SK-N-SH treated with all-trans-retinoic acid at 6 μM for 48 hours (cell line): ENCODE data around the gene SLTM.

Experiments
- ATAC-seq: fragments of 200-7000 bp; cut with Tn5 transposase; 3 replicates; pipeline ENCODE4 v1.9.1; 2020; ENCODE audit warnings: mild to moderate bottlenecking, moderate library complexity
- ARNTL ChIP-seq: fragments of 450-650 bp; formaldehyde crosslinking; IDR thresholded peaks from 2 replicates; pipeline ENCODE4 v1.5.0; 2020; ENCODE audit warnings: low read depth, mild to moderate bottlenecking, moderate library complexity, borderline replicate concordance
- CSDC2 ChIP-seq: fragments of 250-450 bp; sonication (Bioruptor Pico); IDR thresholded peaks from 2 replicates; pipeline ENCODE4 v1.5.0; 2020; ENCODE audit warnings: mild to moderate bottlenecking, moderate library complexity
- ESRRG ChIP-seq: fragments of 250-450 bp; sonication (Bioruptor Pico); IDR thresholded peaks from 2 replicates; pipeline ENCODE4 v1.6.1; 2021; ENCODE audit warnings: mild to moderate bottlenecking
- GLIS3 ChIP-seq: fragments of 250-450 bp; sonication (Bioruptor Pico); IDR thresholded peaks from 2 replicates; pipeline ENCODE4 v1.5.0; 2020; ENCODE audit warnings: mild to moderate bottlenecking, moderate library complexity
- ISL1 ChIP-seq: fragments of 250-450 bp; sonication (Bioruptor Pico); IDR thresholded peaks from 2 replicates; pipeline ENCODE4 v2.1.2; 2022; ENCODE audit warnings: mild to moderate bottlenecking, moderate library complexity
- OSR1 ChIP-seq: fragments of 250-450 bp; sonication (Bioruptor Pico); IDR thresholded peaks from 2 replicates; pipeline ENCODE4 v1.8.0; 2022; ENCODE audit warnings: moderate library complexity, mild to moderate bottlenecking, inconsistent platforms
- PPARA ChIP-seq: fragments of 250-450 bp; sonication (Bioruptor Pico); IDR thresholded peaks from 2 replicates; pipeline ENCODE4 v1.5.0; 2020; ENCODE audit warnings: mild to moderate bottlenecking, borderline replicate concordance
- RARB ChIP-seq: fragments of 250-450 bp; sonication (Bioruptor Pico); IDR thresholded peaks from 2 replicates; pipeline ENCODE4 v1.8.0; 2021; ENCODE audit warnings: mild to moderate bottlenecking, moderate library complexity
- SNAI2 ChIP-seq: fragments of 250-450 bp; sonication (Bioruptor Pico); IDR thresholded peaks from 2 replicates; pipeline ENCODE4 v1.5.0; 2020; ENCODE audit warnings: mild to moderate bottlenecking, moderate library complexity
- TCF4 ChIP-seq: fragments of 250-450 bp; sonication (Bioruptor Pico); IDR thresholded peaks from 2 replicates; pipeline ENCODE4 v1.8.0; 2021; ENCODE audit warnings: mild to moderate bottlenecking, moderate library complexity, borderline replicate concordance
- TOX ChIP-seq: fragments of 250-450 bp; sonication (Bioruptor Pico); IDR thresholded peaks from 2 replicates; pipeline ENCODE4 v1.8.0; 2021; ENCODE audit warnings: mild to moderate bottlenecking, moderate library complexity, borderline replicate concordance
- ZC3H10 ChIP-seq: fragments of 250-450 bp; sonication (Bioruptor Pico); IDR thresholded peaks from 2 replicates; pipeline ENCODE4 v1.5.1; 2021; ENCODE audit warnings: mild to moderate bottlenecking, moderate library complexity
- ZFP3 ChIP-seq: fragments of 250-450 bp; sonication (Bioruptor Pico); IDR thresholded peaks from 2 replicates; pipeline ENCODE4 v1.5.0; 2020; ENCODE audit warnings: mild to moderate bottlenecking, moderate library complexity
- ZFP30 ChIP-seq: fragments of 450-650 bp; formaldehyde crosslinking; IDR thresholded peaks from 2 replicates; pipeline ENCODE4 v1.5.0; 2022; ENCODE audit warnings: mild to moderate bottlenecking, moderate library complexity
- ZNF565 ChIP-seq: fragments of 450-650 bp; formaldehyde crosslinking; conservative IDR thresholded peaks from 2 replicates; pipeline ENCODE4 v1.5.0; 2020; ENCODE audit warnings: low read depth, mild to moderate bottlenecking, moderate library complexity
- ZNF70 ChIP-seq: fragments of 450-650 bp; formaldehyde crosslinking; IDR thresholded peaks from 2 replicates; pipeline ENCODE4 v1.5.0; 2020; ENCODE audit warnings: mild to moderate bottlenecking, moderate library complexity
- ZNF8 ChIP-seq: fragments of 450-650 bp; formaldehyde crosslinking; IDR thresholded peaks from 2 replicates; pipeline ENCODE4 v1.5.0; 2020; ENCODE audit warnings: mild to moderate bottlenecking, moderate library complexity
- TF ChIP-seq, protein P1 (sequence below): fragments of 250-450 bp; sonication (Bioruptor Pico); IDR thresholded peaks from 2 replicates; pipeline ENCODE4 v1.5.1; 2020; ENCODE audit warnings: low read depth, mild to moderate bottlenecking, moderate library complexity
- TF ChIP-seq, protein P2 (sequence below): fragments of 250-450 bp; sonication (Bioruptor Pico); IDR thresholded peaks from 2 replicates; pipeline ENCODE4 v1.8.0; 2021; ENCODE audit warnings: low read depth, mild to moderate bottlenecking, moderate library complexity, borderline replicate concordance
- TF ChIP-seq, protein P3 (sequence below): fragments of 250-450 bp; sonication (Bioruptor Pico); IDR thresholded peaks from 2 replicates; pipeline ENCODE4 v1.8.0; 2020; ENCODE audit warnings: mild to moderate bottlenecking, moderate library complexity, borderline replicate concordance
- TF ChIP-seq, protein P4 (sequence below): fragments of 250-450 bp; sonication (Bioruptor Pico); IDR thresholded peaks from 2 replicates; pipeline ENCODE4 v1.5.0; 2020; ENCODE audit warnings: mild to moderate bottlenecking, moderate library complexity
- TF ChIP-seq, protein P5 (sequence below): fragments of 250-450 bp; sonication (Bioruptor Pico); IDR thresholded peaks from 2 replicates; pipeline ENCODE4 v1.5.1; 2021; ENCODE audit warnings: mild to moderate bottlenecking, moderate library complexity

Gene SLTM

DNA sequence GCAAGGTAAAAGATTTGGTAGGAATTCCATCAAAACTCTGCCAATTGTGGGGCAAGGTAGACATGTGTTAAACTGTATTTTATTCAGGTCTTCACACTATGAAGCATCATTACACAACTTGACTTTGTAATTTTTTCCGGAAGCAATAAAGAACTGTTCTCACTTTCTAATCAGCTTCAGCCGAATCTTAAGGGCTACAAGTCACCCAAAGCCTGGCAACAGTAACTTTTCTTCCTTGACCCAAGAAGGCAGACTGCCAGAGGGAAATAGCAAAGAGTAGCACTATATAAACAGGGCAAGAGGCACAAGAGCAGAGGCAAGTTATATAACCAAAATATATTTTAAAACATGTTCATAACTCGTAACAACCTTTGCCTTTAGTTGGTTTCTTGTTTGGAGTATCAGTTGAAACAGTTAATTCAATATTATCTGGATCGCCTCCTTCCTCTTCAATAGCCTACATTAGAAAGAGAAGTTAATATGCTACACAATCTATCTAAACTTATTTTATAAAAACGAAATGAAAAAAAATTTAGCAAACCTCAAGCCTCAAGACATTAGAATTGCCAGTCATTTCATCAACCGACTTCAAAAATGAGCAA, 1.4 kb downstream of the SLTM start (continued):
- TF ChIP-seq, protein P1, sequence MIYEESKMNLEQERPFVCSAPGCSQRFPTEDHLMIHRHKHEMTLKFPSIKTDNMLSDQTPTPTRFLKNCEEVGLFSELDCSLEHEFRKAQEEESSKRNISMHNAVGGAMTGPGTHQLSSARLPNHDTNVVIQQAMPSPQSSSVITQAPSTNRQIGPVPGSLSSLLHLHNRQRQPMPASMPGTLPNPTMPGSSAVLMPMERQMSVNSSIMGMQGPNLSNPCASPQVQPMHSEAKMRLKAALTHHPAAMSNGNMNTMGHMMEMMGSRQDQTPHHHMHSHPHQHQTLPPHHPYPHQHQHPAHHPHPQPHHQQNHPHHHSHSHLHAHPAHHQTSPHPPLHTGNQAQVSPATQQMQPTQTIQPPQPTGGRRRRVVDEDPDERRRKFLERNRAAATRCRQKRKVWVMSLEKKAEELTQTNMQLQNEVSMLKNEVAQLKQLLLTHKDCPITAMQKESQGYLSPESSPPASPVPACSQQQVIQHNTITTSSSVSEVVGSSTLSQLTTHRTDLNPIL, result no peak
- TF ChIP-seq PPARA (CRISPR knock-in tag), result no peak
- no peak for TF ChIP-seq ESRRG (CRISPR knock-in tag)
- no peak for TF ChIP-seq SNAI2 (CRISPR knock-in tag)
- no peak for TF ChIP-seq OSR1 (CRISPR knock-in tag)
- no peak for TF ChIP-seq ZNF565 (CRISPR knock-in tag)

DNA sequence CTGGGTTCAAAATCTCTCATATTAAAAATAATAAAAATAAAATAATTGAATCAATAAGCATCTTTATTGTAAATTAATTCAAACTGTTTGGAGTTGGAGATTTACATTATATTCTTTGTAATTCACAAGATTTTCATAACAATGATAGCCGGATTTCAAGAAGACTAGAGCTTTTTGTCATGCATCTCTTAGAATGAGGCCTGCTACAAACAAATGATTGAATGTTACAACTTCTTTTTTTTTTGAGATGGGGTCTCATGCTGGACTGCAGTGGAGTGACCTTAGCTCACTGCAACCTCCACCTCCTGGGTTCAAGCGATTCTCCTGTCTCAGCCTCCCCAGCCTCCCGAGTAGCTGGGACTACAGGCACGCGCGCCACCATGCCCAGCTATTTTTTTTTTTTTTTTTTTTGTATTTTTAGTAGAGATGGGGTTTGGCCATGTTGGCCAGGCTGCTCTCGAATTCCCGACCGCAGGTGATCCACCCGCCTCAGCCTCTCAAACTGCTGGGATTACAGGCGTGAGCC, 3.5 kb downstream of the SLTM start:
- TF ChIP-seq CSDC2 (CRISPR knock-in tag), result no peak
- no peak for TF ChIP-seq TOX (CRISPR knock-in tag)
- no peak for TF ChIP-seq ESRRG (CRISPR knock-in tag)
- TF ChIP-seq PPARA (CRISPR knock-in tag), result no peak
- no peak for TF ChIP-seq ZC3H10 (CRISPR knock-in tag)
- TF ChIP-seq ZNF8, result no peak
- no peak for TF ChIP-seq OSR1 (CRISPR knock-in tag)
- TF ChIP-seq, protein P2, sequence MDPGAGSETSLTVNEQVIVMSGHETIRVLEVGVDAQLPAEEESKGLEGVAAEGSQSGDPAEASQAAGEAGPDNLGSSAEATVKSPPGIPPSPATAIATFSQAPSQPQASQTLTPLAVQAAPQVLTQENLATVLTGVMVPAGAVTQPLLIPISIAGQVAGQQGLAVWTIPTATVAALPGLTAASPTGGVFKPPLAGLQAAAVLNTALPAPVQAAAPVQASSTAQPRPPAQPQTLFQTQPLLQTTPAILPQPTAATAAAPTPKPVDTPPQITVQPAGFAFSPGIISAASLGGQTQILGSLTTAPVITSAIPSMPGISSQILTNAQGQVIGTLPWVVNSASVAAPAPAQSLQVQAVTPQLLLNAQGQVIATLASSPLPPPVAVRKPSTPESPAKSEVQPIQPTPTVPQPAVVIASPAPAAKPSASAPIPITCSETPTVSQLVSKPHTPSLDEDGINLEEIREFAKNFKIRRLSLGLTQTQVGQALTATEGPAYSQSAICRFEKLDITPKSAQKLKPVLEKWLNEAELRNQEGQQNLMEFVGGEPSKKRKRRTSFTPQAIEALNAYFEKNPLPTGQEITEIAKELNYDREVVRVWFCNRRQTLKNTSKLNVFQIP (CRISPR knock-in tag), result no peak
- TF ChIP-seq TCF4 (CRISPR knock-in tag), result no peak
- no peak for TF ChIP-seq ISL1 (CRISPR knock-in tag)
- TF ChIP-seq, protein P3, sequence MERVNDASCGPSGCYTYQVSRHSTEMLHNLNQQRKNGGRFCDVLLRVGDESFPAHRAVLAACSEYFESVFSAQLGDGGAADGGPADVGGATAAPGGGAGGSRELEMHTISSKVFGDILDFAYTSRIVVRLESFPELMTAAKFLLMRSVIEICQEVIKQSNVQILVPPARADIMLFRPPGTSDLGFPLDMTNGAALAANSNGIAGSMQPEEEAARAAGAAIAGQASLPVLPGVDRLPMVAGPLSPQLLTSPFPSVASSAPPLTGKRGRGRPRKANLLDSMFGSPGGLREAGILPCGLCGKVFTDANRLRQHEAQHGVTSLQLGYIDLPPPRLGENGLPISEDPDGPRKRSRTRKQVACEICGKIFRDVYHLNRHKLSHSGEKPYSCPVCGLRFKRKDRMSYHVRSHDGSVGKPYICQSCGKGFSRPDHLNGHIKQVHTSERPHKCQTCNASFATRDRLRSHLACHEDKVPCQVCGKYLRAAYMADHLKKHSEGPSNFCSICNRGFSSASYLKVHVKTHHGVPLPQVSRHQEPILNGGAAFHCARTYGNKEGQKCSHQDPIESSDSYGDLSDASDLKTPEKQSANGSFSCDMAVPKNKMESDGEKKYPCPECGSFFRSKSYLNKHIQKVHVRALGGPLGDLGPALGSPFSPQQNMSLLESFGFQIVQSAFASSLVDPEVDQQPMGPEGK, result no peak
- no peak for TF ChIP-seq GLIS3 (CRISPR knock-in tag)
- TF ChIP-seq, protein P4, sequence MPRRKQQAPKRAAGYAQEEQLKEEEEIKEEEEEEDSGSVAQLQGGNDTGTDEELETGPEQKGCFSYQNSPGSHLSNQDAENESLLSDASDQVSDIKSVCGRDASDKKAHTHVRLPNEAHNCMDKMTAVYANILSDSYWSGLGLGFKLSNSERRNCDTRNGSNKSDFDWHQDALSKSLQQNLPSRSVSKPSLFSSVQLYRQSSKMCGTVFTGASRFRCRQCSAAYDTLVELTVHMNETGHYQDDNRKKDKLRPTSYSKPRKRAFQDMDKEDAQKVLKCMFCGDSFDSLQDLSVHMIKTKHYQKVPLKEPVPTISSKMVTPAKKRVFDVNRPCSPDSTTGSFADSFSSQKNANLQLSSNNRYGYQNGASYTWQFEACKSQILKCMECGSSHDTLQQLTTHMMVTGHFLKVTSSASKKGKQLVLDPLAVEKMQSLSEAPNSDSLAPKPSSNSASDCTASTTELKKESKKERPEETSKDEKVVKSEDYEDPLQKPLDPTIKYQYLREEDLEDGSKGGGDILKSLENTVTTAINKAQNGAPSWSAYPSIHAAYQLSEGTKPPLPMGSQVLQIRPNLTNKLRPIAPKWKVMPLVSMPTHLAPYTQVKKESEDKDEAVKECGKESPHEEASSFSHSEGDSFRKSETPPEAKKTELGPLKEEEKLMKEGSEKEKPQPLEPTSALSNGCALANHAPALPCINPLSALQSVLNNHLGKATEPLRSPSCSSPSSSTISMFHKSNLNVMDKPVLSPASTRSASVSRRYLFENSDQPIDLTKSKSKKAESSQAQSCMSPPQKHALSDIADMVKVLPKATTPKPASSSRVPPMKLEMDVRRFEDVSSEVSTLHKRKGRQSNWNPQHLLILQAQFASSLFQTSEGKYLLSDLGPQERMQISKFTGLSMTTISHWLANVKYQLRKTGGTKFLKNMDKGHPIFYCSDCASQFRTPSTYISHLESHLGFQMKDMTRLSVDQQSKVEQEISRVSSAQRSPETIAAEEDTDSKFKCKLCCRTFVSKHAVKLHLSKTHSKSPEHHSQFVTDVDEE, result no peak
- no peak for TF ChIP-seq ZNF565 (CRISPR knock-in tag)
- no peak for TF ChIP-seq ZNF70
- ATAC-seq, result no peak

DNA sequence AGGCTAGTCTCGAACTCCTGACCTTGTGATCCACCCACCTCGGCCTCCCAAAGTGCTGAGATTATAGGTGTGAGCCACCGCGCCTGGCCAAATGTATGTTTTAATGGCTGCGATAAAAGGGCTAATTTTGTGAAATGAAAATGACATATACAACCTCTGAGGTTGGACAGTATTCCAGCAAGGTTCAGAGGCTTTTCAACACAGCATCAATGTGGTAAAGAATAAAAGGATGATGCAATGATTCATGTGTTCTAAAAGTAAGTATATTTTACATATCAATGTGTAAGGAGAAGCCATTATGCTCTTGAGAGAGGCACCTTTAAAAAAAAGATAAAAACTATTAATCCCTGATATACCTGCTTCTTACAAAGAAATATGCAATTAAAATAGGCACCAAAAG, 6.7 kb downstream of the SLTM start:
- no peak for ATAC-seq
- no peak for TF ChIP-seq GLIS3 (CRISPR knock-in tag)
- TF ChIP-seq, protein P5, sequence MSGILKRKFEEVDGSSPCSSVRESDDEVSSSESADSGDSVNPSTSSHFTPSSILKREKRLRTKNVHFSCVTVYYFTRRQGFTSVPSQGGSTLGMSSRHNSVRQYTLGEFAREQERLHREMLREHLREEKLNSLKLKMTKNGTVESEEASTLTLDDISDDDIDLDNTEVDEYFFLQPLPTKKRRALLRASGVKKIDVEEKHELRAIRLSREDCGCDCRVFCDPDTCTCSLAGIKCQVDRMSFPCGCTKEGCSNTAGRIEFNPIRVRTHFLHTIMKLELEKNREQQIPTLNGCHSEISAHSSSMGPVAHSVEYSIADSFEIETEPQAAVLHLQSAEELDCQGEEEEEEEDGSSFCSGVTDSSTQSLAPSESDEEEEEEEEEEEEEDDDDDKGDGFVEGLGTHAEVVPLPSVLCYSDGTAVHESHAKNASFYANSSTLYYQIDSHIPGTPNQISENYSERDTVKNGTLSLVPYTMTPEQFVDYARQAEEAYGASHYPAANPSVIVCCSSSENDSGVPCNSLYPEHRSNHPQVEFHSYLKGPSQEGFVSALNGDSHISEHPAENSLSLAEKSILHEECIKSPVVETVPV (CRISPR knock-in tag), result no peak
- no peak for TF ChIP-seq ZNF565 (CRISPR knock-in tag)
- no peak for TF ChIP-seq SNAI2 (CRISPR knock-in tag)
- TF ChIP-seq, protein P4, result no peak
- TF ChIP-seq PPARA (CRISPR knock-in tag), result no peak
- TF ChIP-seq ZFP3 (CRISPR knock-in tag), result no peak
- TF ChIP-seq ARNTL, result no peak
- TF ChIP-seq ZNF70, result no peak
- TF ChIP-seq ZFP30, result no peak
- no peak for TF ChIP-seq ZNF8
- no peak for TF ChIP-seq RARB (CRISPR knock-in tag)
- TF ChIP-seq, all 23 proteins: peak for 0
